Stimulated activated CD4-positive, alpha-beta T cell treated with anti-CD3 and anti-CD28 coated beads, Interleukin-4, amount 100 ng/mL, for 4 hours (primary cell): ENCODE results near the gene VWA8.
A peak's percentile ranks its signal among the peaks of the same experiment; 100 is the strongest.

Experiments
- DNase-seq, 2 experiments: peaks; one replicate each; pipeline ENCODE4 v3.0.0-alpha.2; 2020

The VWA8 gene

GRCh38 chr13:41960637-41961465 is at the start of gene VWA8:
Gene VWA8 (minus strand): TSS chr13:41961109. CDS start chr13:41961015, 94 bp downstream.
- DNase-seq, result peak; percentile 78 to 85

GRCh38 chr13:42009057-42009456 is 48.1 kb upstream of the VWA8 start:
- DNase-seq, result no peak

- DNase-seq, result no peak
These were observed 46.9 kb upstream of the VWA8 start for GRCh38 chr13:42007844-42008243.

- no peak for DNase-seq
These were observed 41.2 kb upstream of the VWA8 start for GRCh38 chr13:42002066-42002465.

DNA sequence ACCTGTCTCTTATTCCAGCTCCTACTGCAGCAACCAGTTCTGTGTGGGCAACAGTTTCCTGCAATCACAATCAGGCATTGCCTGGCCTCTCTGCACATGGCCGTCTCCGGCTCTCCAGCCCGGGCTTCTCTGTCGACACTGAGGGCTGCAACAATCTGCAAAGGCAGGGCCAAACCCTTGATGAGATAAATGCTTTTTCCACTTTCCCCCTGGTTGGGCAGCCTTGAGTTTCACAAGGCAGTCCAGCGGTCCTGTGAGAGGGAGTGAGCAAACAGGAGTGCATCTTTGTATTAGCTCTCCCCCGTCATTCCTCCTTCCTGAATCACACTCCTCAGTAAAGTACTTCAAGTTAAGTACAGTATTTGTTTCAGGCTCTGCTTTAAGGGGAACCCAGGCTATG is 40.7 kb upstream of the VWA8 start:
- DNase-seq, result no peak

- DNase-seq, result no peak
These were observed 39.9 kb upstream of the VWA8 start for GRCh38 chr13:42000846-42001245.

DNA sequence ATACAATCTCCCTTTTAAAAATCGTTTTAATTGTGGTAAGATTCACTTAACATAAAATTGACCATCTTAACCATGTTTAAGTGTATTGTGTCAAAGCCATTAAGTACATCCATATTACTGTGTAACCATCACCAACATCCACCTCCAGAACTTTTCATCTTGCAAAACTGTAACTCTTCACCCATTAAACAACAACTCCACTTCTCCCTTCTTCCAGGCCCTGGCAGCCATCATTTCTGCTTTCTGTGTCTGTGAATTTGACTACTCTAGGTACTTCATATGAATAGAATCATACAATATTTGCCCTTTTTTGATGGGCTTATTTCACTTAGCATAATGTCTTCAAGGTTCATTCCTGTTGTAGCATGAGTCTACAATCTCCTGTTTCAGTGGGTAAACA is 36.5 kb upstream of the VWA8 start:
- no peak for DNase-seq

DNA sequence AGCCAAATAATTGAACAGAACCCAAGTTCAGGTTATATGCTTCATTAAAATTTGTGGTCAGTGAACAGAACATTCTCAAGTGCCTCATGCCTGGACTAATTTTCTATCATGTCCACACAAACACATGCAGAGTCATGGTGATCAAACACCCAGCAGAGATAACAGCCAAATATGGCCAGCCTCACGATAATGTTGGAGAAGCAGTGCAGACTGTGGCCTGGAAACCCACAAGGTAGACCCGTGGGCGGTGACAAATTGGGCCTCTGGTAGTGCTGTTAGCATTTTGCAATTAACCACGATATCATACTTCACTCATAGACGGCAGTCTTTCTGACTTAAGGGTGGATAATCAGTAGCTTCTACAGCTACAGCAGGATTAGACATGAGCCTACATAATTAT is 35.0 kb upstream of the VWA8 start:
- no peak for DNase-seq

DNA sequence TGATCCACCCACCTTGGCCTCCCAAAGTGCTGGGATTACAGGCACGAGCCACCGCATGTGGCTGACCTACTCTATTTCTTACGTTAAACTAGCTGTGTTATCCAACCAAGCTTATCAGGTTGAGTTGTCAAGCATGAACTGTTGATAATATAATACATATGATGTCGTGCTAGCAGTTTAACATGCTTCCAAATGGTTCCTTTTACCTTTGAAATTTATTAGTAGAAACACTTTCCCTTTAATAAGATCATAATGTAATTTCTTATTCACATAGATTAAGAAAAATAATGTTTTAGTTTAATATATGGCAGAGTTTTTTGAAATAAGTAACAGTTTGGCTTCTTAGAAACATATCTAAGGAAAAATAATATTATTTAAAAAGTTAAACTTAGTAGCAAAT is 34.4 kb upstream of the VWA8 start:
- no peak for DNase-seq

GRCh38 chr13:41994696-41995095 is 33.8 kb upstream of the VWA8 start:
- no peak for DNase-seq

GRCh38 chr13:41991936-41992335 is 31.0 kb upstream of the VWA8 start:
- no peak for DNase-seq

DNA sequence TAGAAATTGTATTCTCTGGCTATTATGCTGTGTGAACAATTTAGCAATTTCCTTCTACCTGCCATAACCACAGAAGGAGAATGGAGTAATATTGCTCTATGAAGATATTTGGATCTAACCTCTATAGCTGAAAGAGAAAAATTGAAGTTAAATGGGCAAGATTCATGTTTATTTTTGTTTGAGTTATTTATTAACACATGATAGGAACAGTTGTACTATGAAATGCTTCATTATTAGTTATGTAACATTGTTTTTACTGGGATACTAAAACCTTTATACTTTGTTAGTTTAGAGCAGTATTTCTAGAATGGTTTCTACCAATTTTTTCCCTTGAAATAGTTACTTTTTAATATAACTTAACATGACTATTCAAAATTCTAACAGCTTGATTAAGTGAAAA is 27.3 kb upstream of the VWA8 start:
- no peak for DNase-seq

DNA sequence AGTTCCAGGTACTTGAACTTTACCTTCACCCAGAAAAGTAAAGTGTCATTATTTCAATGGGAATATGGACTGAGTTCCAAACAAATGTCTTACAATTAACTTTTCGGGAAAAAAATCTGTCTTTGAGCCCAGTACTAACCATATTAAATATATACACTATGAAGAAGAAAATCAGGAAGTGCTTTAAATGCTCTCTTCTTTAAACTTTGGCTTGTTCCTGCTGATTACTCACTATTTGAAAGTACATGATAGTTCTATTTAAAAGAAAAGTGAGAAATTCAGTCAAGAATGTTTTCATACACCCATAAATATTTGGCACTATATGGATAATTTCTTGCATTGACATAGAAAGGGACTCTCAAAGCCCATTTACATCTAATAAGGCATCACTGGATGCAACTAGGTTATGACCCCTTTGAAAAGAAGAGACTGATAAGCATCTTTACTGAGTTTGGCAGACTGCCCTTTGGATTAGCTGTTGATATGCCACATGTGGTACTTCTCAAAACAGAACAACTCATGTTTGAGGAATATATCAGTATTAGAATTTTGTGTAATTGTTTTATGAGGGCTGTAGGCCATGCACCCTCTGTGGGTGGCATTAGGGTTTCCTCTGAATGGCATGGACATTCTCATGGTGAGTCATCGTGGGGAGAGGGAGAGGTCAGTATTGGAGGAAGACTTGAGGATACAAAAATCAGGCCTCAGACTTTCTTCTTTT is 25.0 kb upstream of the VWA8 start:
- DNase-seq, result no peak

DNA sequence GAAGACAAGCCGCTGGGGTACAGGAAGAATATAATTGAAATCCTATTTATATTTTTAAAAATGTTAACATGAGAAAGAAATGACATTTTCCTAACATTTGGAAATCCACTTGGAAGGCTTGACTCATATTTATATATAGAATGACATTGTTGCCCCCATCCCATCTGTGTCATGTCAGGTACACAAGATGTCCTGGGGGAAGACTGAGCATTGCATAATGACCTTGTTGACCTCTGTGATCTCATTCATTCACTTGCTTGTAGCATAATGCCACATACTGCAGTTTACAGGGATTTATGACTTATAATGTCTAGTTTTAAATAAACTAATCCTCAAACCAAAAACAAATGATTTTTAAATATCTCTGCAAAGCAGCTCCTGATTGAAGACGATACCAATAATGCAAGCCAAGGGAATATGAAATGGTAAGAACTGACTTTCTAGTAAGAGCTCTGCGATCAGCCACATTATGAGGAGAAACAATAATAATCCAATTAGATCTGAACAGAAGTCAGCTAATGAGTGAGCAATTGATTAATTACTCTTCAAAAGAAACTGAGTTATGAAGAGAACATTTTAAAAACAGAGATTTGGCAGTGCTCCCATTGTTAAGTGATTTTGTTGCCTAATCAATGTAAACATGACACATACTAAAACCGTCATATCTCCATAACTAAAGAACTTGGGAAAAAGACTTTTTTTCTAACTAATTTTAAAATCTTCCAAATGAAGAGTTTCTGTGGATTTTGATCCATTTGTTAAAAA is 21.2 kb upstream of the VWA8 start:
- no peak for DNase-seq

- no peak for DNase-seq
These were observed 17.1 kb upstream of the VWA8 start for GRCh38 chr13:41978007-41978406.

DNA sequence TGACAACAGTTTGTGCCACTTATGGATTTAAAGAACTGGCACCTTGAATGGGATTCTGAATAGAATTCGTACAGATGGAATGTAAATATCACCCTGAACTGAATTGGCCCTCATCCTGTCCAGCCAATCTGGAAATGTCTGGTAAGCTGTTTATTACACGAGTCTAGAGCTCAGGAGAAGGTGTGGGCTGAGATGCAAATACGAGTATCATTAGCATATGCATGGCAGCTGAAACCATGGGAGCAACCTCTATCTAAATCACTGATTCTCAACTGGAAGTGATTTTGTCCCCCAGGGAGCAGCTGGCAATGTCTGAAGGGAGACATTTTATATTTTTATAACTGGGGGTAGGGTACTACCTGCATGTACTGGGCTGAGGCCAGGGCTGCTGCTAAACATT is 15.6 kb upstream of the VWA8 start:
- DNase-seq, result no peak

GRCh38 chr13:41974262-41974900 is 13.5 kb upstream of the VWA8 start:
- DNase-seq, result no peak

GRCh38 chr13:41973247-41973741 is 12.4 kb upstream of the VWA8 start:
- no peak for DNase-seq

DNA sequence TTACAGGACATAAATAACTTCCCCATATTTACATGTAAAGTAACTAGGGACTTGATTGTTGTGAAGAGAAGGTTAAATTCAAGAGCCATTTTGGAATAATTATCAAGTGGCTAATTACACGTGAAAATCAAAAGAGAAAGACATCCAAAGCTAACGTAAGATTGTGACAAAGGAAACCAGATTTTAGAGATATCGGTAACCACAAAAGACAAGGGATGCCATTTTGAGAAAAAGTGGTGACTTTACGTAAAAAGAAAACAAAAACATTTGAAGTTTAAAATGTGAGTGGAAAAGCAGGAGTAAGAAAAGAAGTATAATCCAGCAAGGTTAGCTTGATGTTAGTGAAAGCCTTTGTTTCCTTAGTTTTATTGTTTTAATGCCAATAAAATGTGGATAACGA is 10.9 kb upstream of the VWA8 start:
- DNase-seq, result no peak

GRCh38 chr13:41970918-41971317 is 10.0 kb upstream of the VWA8 start:
- no peak for DNase-seq

DNA sequence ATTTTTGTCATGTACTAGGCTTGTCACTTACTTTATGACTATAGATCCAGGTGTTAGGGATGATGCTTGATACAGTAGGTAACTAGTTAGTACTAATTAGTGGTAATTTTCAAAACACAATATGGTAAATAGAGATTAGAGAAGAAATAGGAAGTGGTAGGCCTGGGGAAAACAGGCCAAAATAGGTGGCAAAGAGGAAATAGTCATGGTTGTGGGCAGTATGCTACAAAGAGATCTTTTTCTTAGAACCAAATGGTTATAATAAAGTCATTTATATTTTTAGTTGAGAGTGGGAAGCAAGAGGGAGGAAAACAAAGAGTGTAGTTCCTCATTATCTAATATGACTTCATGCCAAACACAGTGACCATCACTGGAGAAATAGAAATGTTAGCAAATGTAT is 9.1 kb upstream of the VWA8 start:
- no peak for DNase-seq

GRCh38 chr13:41969072-41969471 is 8.2 kb upstream of the VWA8 start:
- no peak for DNase-seq

- DNase-seq, result no peak
These were observed 5.8 kb upstream of the VWA8 start for GRCh38 chr13:41966671-41967070.
